H9 (cell line): ENCODE data around the gene POMGNT2. TPM values are rescaled to one million over a fixed set of nuclear protein-coding genes. Genes with fewer than 3 reads are reported as not detected.

ENCODE experiments used
- DNase-seq: peaks from one replicate; pipeline ENCODE4 v3.0.0-alpha.2; 2017
- H2AFZ ChIP-seq: one replicate; pipeline ENCODE4 v1.6.1; 2013; ENCODE audit warnings: mild to moderate bottlenecking, low read length, control low read depth, moderate library complexity
- H2AK5ac ChIP-seq: 2 replicates; pipeline ENCODE4 v1.6.1; 2013; ENCODE audit warnings: low read length, control low read depth, mixed read lengths; ENCODE audit not compliant: insufficient read length
- H2BK120ac ChIP-seq: one replicate; pipeline ENCODE4 v1.6.1; 2013; ENCODE audit warnings: low read depth, mild to moderate bottlenecking, low read length, control low read depth, inconsistent platforms; ENCODE audit not compliant: poor library complexity, severe bottlenecking
- H2BK12ac ChIP-seq: 2 replicates; pipeline ENCODE4 v1.6.1; 2013; ENCODE audit warnings: low read length, control low read depth, mixed read lengths, low read depth; ENCODE audit not compliant: insufficient read length
- H2BK15ac ChIP-seq: 2 replicates; pipeline ENCODE4 v1.6.1; 2013; ENCODE audit warnings: low read depth, low read length, control low read depth
- H2BK20ac ChIP-seq: one replicate; pipeline ENCODE4 v1.6.1; 2013; ENCODE audit warnings: low read depth, mild to moderate bottlenecking, low read length, control low read depth, inconsistent platforms; ENCODE audit not compliant: poor library complexity, severe bottlenecking
- H2BK5ac ChIP-seq: 2 replicates; pipeline ENCODE4 v1.6.1; 2013; ENCODE audit warnings: low read length, control low read depth, mixed read lengths; ENCODE audit not compliant: insufficient read length
- H3K14ac ChIP-seq: 2 replicates; pipeline ENCODE4 v1.6.1; 2013; ENCODE audit warnings: low read length, control low read depth; ENCODE audit not compliant: insufficient read depth
- H3K18ac ChIP-seq: 2 replicates; pipeline ENCODE4 v1.6.1; 2013; ENCODE audit warnings: low read depth, mild to moderate bottlenecking, mixed read lengths, low read length, control low read depth; ENCODE audit not compliant: insufficient read length
- H3K23ac ChIP-seq: 2 replicates; pipeline ENCODE4 v1.6.1; 2013; ENCODE audit warnings: low read length, control low read depth, mixed read lengths, low read depth; ENCODE audit not compliant: insufficient read length
- H3K23me2 ChIP-seq: 2 replicates; pipeline ENCODE4 v1.6.1; 2013; ENCODE audit warnings: low read depth, mild to moderate bottlenecking, mixed read lengths, low read length, control low read depth; ENCODE audit not compliant: insufficient read length, poor library complexity, severe bottlenecking
- H3K27ac ChIP-seq: 2 replicates; pipeline ENCODE4 v1.5.1; 2013; ENCODE audit warnings: low read length, control low read depth, mixed read lengths, low read depth; ENCODE audit not compliant: insufficient read length
- H3K27me3 ChIP-seq: 2 replicates; pipeline ENCODE4 v1.6.1; 2013; ENCODE audit warnings: low read length, control low read depth, inconsistent platforms; ENCODE audit not compliant: insufficient read depth
- H3K4ac ChIP-seq: 2 replicates; pipeline ENCODE4 v1.6.1; 2013; ENCODE audit warnings: low read depth, mild to moderate bottlenecking, control low read depth, inconsistent platforms, low read length, moderate library complexity
- H3K4me1 ChIP-seq: 2 replicates; pipeline ENCODE4 v1.6.1; 2013; ENCODE audit warnings: low read length, control low read depth, inconsistent platforms; ENCODE audit not compliant: insufficient read depth
- H3K4me2 ChIP-seq: 2 replicates; pipeline ENCODE4 v1.6.1; 2013; ENCODE audit warnings: low read length, control low read depth, mixed read lengths; ENCODE audit not compliant: insufficient read length, insufficient read depth
- H3K56ac ChIP-seq: 2 replicates; pipeline ENCODE4 v1.6.1; 2013; ENCODE audit warnings: low read depth, mild to moderate bottlenecking, mixed read lengths, low read length, control low read depth; ENCODE audit not compliant: insufficient read length
- H3K79me1 ChIP-seq: 2 replicates; pipeline ENCODE4 v1.6.1; 2013; ENCODE audit warnings: low read depth, mild to moderate bottlenecking, moderate library complexity, low read length, control low read depth, inconsistent platforms; ENCODE audit not compliant: insufficient read depth, poor library complexity, severe bottlenecking
- H3K79me2 ChIP-seq: 2 replicates; pipeline ENCODE4 v1.6.1; 2013; ENCODE audit warnings: low read length, control low read depth, inconsistent platforms; ENCODE audit not compliant: insufficient read depth
- H3K9ac ChIP-seq: 2 replicates; pipeline ENCODE4 v1.6.1; 2013; ENCODE audit warnings: low read length, control low read depth, mixed read lengths; ENCODE audit not compliant: insufficient read length; ENCODE audit errors: extremely low read depth
- H3K9me3 ChIP-seq: one replicate; pipeline ENCODE4 v1.6.1; 2013; ENCODE audit warnings: low read depth, low read length, inconsistent platforms; ENCODE audit not compliant: control insufficient read depth
- H3T11ph ChIP-seq: one replicate; pipeline ENCODE4 v1.6.1; 2013; ENCODE audit warnings: mild to moderate bottlenecking, low read length, control low read depth, inconsistent platforms
- H4K20me1 ChIP-seq: one replicate; pipeline ENCODE4 v1.6.1; 2013; ENCODE audit not compliant: control insufficient read depth, insufficient read length, insufficient read depth
- H4K5ac ChIP-seq: 2 replicates; pipeline ENCODE4 v1.6.1; 2013; ENCODE audit warnings: low read depth, mild to moderate bottlenecking, mixed read lengths, low read length, control low read depth; ENCODE audit not compliant: insufficient read length
- H4K8ac ChIP-seq: replicated peaks from 2 replicates; pipeline ENCODE4 v1.6.1; 2013; ENCODE audit warnings: low read length, control low read depth, mixed read lengths, low read depth; ENCODE audit not compliant: insufficient read length
- H4K91ac ChIP-seq: 2 replicates; pipeline ENCODE4 v1.6.1; 2013; ENCODE audit warnings: low read depth, mild to moderate bottlenecking, moderate library complexity, mixed read lengths, low read length, control low read depth; ENCODE audit not compliant: insufficient read length
- H3K27ac Mint-ChIP-seq, 3 experiments: 2 replicates in 2 of 3; 3 replicates in 1 of 3; pipeline ENCODE4 v1.8.0; 2020 to 2021; ENCODE audit warnings: mixed read lengths in 3 of 3, mild to moderate bottlenecking in 1 of 3, moderate library complexity in 1 of 3
- H3K27me3 Mint-ChIP-seq: 2 replicates; pipeline ENCODE4 v1.8.0; 2021; ENCODE audit warnings: low read depth, mild to moderate bottlenecking, moderate library complexity, mixed read lengths
- H3K36me3 Mint-ChIP-seq, 3 experiments: 2 replicates in 2 of 3; 3 replicates in 1 of 3; pipeline ENCODE4 v1.8.0; 2020 to 2021; ENCODE audit warnings: low read depth in 3 of 3, mixed read lengths in 3 of 3; ENCODE audit not compliant: insufficient read depth in 1 of 3
- H3K4me1 Mint-ChIP-seq, 2 experiments: 2 replicates each; pipeline ENCODE4 v1.8.0; 2020; ENCODE audit warnings: mixed read lengths in 2 of 2
- H3K4me3 Mint-ChIP-seq, 2 experiments: 2 replicates in 1 of 2; 3 replicates in 1 of 2; pipeline ENCODE4 v1.8.0; 2020 to 2021; ENCODE audit warnings: mild to moderate bottlenecking in 2 of 2, mixed read lengths in 2 of 2, moderate library complexity in 1 of 2
- H3K9me3 Mint-ChIP-seq, 2 experiments: 2 replicates in 1 of 2; 3 replicates in 1 of 2; pipeline ENCODE4 v1.8.0; 2020; ENCODE audit warnings: mild to moderate bottlenecking in 2 of 2, mixed read lengths in 2 of 2, moderate library complexity in 1 of 2
- CTCF ChIP-seq: fragments of 200-600 bp; sonication (generic); conservative IDR thresholded peaks from 3 replicates; pipeline ENCODE4 v1.8.0; 2021; ENCODE audit warnings: antibody characterized with exemption, mild to moderate bottlenecking
- WGBS: extraction: QIAGEN DNeasy Blood & Tissue Kit; methylation state at CpG from one replicate; pipeline ENCODE4 v1.1.7; 2013; ENCODE audit warnings: missing lambda C conversion rate, low lambda C conversion rate, mixed read lengths; ENCODE audit not compliant: insufficient read length; ENCODE audit errors: extremely low coverage; 5-methylcytosine and 5-hydroxymethylcytosine counted together
- long read RNA-seq: library from polyadenylated mRNA; unstranded; transcript quantifications from one replicate; pipeline ENCODE4 v2.0.0, GENCODE V29; 2020
- total RNA-seq: library from RNA; stranded (reverse); gene quantifications from 2 replicates; pipeline ENCODE4 v1.2.1, GENCODE V29; 2021

POMGNT2 gene
- total RNA-seq: 12.9 and 14.0 TPM in 2 replicates
- long read RNA-seq, transcript POMGNT2-201 (2 exons, 2,544 nt): major isoform, 23 of 63 reads
- long read RNA-seq, partial matches to known transcripts: 35 of 63 reads
- long read RNA-seq, other reads (novel, unspliced or antisense): 4 of 63 reads

GRCh38 chr3:43105596-43106292 lies at the start of gene POMGNT2:
TSS of gene POMGNT2 (minus strand) at chr3:43106079. CDS start at chr3:43081431, 24,648 bp downstream.
- no CpG with 5 or more reads among the region's 71 CpGs for WGBS
- H4K91ac ChIP-seq: no peak within 1 kb of the TSS
- H2BK120ac ChIP-seq: no peak within 1 kb of the TSS
- no peak within 1 kb of the TSS for H2AK5ac ChIP-seq
- H3K4me3 Mint-ChIP-seq: peak within 1 kb of the TSS; percentile 62 to 74
- H3K27ac ChIP-seq: no peak within 1 kb of the TSS
- peaks cover 22% of the 10 kb centered on the region for H3K27me3 Mint-ChIP-seq
- no peaks in the 10 kb centered on the region for H3K9me3 ChIP-seq
- H3K36me3 Mint-ChIP-seq: no peaks in the 10 kb centered on the region; a peak in 1 of 7 replicates
- no peak within 1 kb of the TSS for H2BK12ac ChIP-seq
- H4K5ac ChIP-seq: no peak within 1 kb of the TSS
- H3K56ac ChIP-seq: no peak within 1 kb of the TSS
- no peak within 1 kb of the TSS for H2BK5ac ChIP-seq
- TF ChIP-seq CTCF: 0 out of 3 replicates have a peak, but pooled peaks have one; percentile 11
- peaks cover 3% of the 10 kb centered on the region for H3K23me2 ChIP-seq
- H3K79me2 ChIP-seq: no peaks in the 10 kb centered on the region
- no peak within 1 kb of the TSS for H3K23ac ChIP-seq
- H4K20me1 ChIP-seq: peaks cover 5% of the 10 kb centered on the region
- H3T11ph ChIP-seq: no peak within 1 kb of the TSS
- H3K4me1 ChIP-seq: no peaks in the 10 kb centered on the region
- peaks cover 4% of the 10 kb centered on the region for H3K79me1 ChIP-seq
- H3K27ac Mint-ChIP-seq: no peak within 1 kb of the TSS
- H2BK20ac ChIP-seq: no peak within 1 kb of the TSS
- H3K18ac ChIP-seq: peak within 1 kb of the TSS; percentile 50
- peaks cover 13 to 17% of the 10 kb centered on the region in 2 experiments for H3K4me1 Mint-ChIP-seq
- H3K4me2 ChIP-seq: peak within 1 kb of the TSS; percentile 64
- H3K14ac ChIP-seq: no peak within 1 kb of the TSS; the same call in 1 of the 2 replicates
- H2AFZ ChIP-seq: peak within 1 kb of the TSS; percentile 24
- no peaks in the 10 kb centered on the region; a peak in 1 of 5 replicates for H3K9me3 Mint-ChIP-seq
- no peak within 1 kb of the TSS for H3K9ac ChIP-seq
- no peaks in the 10 kb centered on the region; the same call in 1 of the 2 replicates for H3K27me3 ChIP-seq
- H3K4ac ChIP-seq: no peak within 1 kb of the TSS
- no peak within 1 kb of the TSS for H4K8ac ChIP-seq
- no peak within 1 kb of the TSS for H2BK15ac ChIP-seq
- peak; percentile 91 for DNase-seq
